SK-N-SH (cell line): ENCODE data around the gene ACO1. TPM values are rescaled to one million over a fixed set of nuclear protein-coding genes. Genes with fewer than 3 reads are reported as not detected.

Experiments used
- CTCF ChIA-PET: fragments of 300-600, 350-600 bp; formaldehyde crosslinking; extraction: SDS; loops from one replicate; lab custom pipeline; 2021; lab: Yijun Ruan, JAX
- POLR2A ChIA-PET: fragments of 350-600 bp; sonication (Branson Sonifier 250); formaldehyde crosslinking; extraction: SDS; loops from one replicate; lab custom pipeline; 2020; ENCODE audit warnings: antibody characterized with exemption, inconsistent platforms; lab: Yijun Ruan, JAX
- DNase-seq: peaks from one replicate; pipeline ENCODE4 v3.0.0; 2012
- H2AFZ ChIP-seq: fragments of 200-600 bp; sonication (generic); 2 replicates; pipeline ENCODE4 v1.8.1; 2016; ENCODE audit warnings: antibody characterized with exemption, mild to moderate bottlenecking, low read depth
- H3F3A ChIP-seq: fragments of 200-600 bp; sonication (generic); replicated peaks from 2 replicates; pipeline ENCODE3; 2016; ENCODE audit warnings: antibody characterized with exemption, mild to moderate bottlenecking; ENCODE audit not compliant: insufficient read depth
- H3K27ac ChIP-seq, 2 experiments: fragments of 200-500 bp in 1 of 2; fragments of 200-600 bp in 1 of 2; sonication (Bioruptor generic) in 1 of 2; sonication (generic), shearing (Covaris generic) in 1 of 2; 2 replicates each; pipeline versions ENCODE4 v1.5.1 to v1.6.1; 2014 to 2016; ENCODE audit warnings: low read depth in 2 of 2, inconsistent platforms in 1 of 2, low read length in 1 of 2, mild to moderate bottlenecking in 1 of 2, mixed read lengths in 1 of 2
- H3K27me3 ChIP-seq: fragments of 200-600 bp; sonication (generic), shearing (Covaris generic); 2 replicates; pipeline ENCODE4 v1.6.1; 2016; ENCODE audit warnings: mixed run types; ENCODE audit not compliant: insufficient read depth
- H3K36me3 ChIP-seq, 2 experiments: fragments of 200-500 bp in 1 of 2; fragments of 200-600 bp in 1 of 2; sonication (Bioruptor generic) in 1 of 2; sonication (generic) in 1 of 2; replicated peaks in 1 of 2; 2 replicates each; pipeline versions ENCODE3 to v1.5.1; 2014 to 2016; ENCODE audit warnings: low read length in 1 of 2, mild to moderate bottlenecking in 1 of 2; ENCODE audit not compliant: insufficient read depth in 2 of 2, control insufficient read depth in 1 of 2
- H3K4me1 ChIP-seq, 2 experiments: fragments of 200-500 bp in 1 of 2; fragments of 200-600 bp in 1 of 2; sonication (Bioruptor generic) in 1 of 2; sonication (generic), shearing (Covaris generic) in 1 of 2; 2 replicates each; pipeline versions ENCODE4 v1.5.1 to v1.6.1; 2014 to 2016; ENCODE audit warnings: low read depth in 1 of 2, low read length in 1 of 2, mixed run types in 1 of 2; ENCODE audit not compliant: insufficient read depth in 2 of 2, control insufficient read depth in 1 of 2
- H3K4me2 ChIP-seq: fragments of 200-600 bp; sonication (generic), shearing (Covaris generic); 2 replicates; pipeline ENCODE4 v1.6.1; 2017; ENCODE audit warnings: mixed run types
- H3K4me3 ChIP-seq, 2 experiments: fragments of 200-500 bp in 1 of 2; fragments of 200-600 bp in 1 of 2; sonication (Bioruptor generic) in 1 of 2; sonication (generic), shearing (Covaris generic) in 1 of 2; 2 replicates each; pipeline versions ENCODE4 v1.5.1 to v1.8.1; 2014 to 2016; ENCODE audit warnings: low read depth in 2 of 2, inconsistent platforms in 1 of 2, low read length in 1 of 2, mild to moderate bottlenecking in 1 of 2, mixed read lengths in 1 of 2, moderate library complexity in 1 of 2
- H3K79me2 ChIP-seq: fragments of 200-600 bp; sonication (generic); 2 replicates; pipeline ENCODE4 v1.8.1; 2017; ENCODE audit warnings: mild to moderate bottlenecking; ENCODE audit not compliant: insufficient read depth
- H3K9ac ChIP-seq: fragments of 200-600 bp; sonication (generic); 2 replicates; pipeline ENCODE4 v1.6.1; 2017; ENCODE audit warnings: mixed run types
- H3K9me2 ChIP-seq: fragments of 200-600 bp; sonication (generic); 2 replicates; pipeline ENCODE4 v1.6.1; 2017; ENCODE audit warnings: mixed run types
- H3K9me3 ChIP-seq: fragments of 200-600 bp; sonication (generic); 2 replicates; pipeline ENCODE4 v1.6.1; 2017; ENCODE audit warnings: mixed run types, mild to moderate bottlenecking, moderate library complexity
- H4K20me1 ChIP-seq: fragments of 200-600 bp; sonication (generic); 2 replicates; pipeline ENCODE4 v1.6.1; 2017; ENCODE audit warnings: mild to moderate bottlenecking, mixed run types; ENCODE audit not compliant: insufficient read depth
- CTCF ChIP-seq: fragments of 200-600 bp; sonication (generic); IDR thresholded peaks from 2 replicates; pipeline ENCODE4 v1.6.1; 2017; ENCODE audit warnings: antibody characterized with exemption, mild to moderate bottlenecking, moderate library complexity
- EP300 ChIP-seq, 2 experiments: IDR thresholded peaks; 2 replicates each; pipeline versions ENCODE4 v1.4.0 to v1.6.1; 2012; ENCODE audit warnings: borderline replicate concordance in 1 of 2, low read depth in 1 of 2, low read length in 1 of 2
- FOSL2 ChIP-seq: IDR thresholded peaks from 2 replicates; pipeline ENCODE4 v1.4.0; 2012; ENCODE audit warnings: low read depth, mild to moderate bottlenecking, moderate library complexity, borderline replicate concordance
- JUND ChIP-seq: IDR thresholded peaks from 2 replicates; pipeline ENCODE4 v1.4.0; 2012
- NFIC ChIP-seq: IDR thresholded peaks from 2 replicates; pipeline ENCODE4 v1.4.0; 2012; ENCODE audit warnings: borderline replicate concordance
- RAD21 ChIP-seq: IDR thresholded peaks from 2 replicates; pipeline ENCODE4 v1.6.1; 2012; ENCODE audit warnings: mild to moderate bottlenecking, low read length
- RCOR1 ChIP-seq: fragments of 150-350 bp; IDR thresholded peaks from 2 replicates; pipeline ENCODE4 v1.6.1; 2017; ENCODE audit warnings: antibody characterized with exemption, low read length
- REST ChIP-seq: IDR thresholded peaks from 2 replicates; pipeline ENCODE4 v1.6.1; 2012; ENCODE audit warnings: mild to moderate bottlenecking, low read depth, low read length, moderate library complexity
- RXRA ChIP-seq: IDR thresholded peaks from 2 replicates; pipeline ENCODE4 v1.4.0; 2012; ENCODE audit warnings: low read depth, mild to moderate bottlenecking, borderline replicate concordance
- SIN3A ChIP-seq: IDR thresholded peaks from 2 replicates; pipeline ENCODE4 v1.6.1; 2012; ENCODE audit warnings: low read depth, mild to moderate bottlenecking, low read length, moderate library complexity, borderline replicate concordance
- SMC3 ChIP-seq: IDR thresholded peaks from 2 replicates; pipeline ENCODE4 v1.6.1; 2012; ENCODE audit warnings: low read depth, low read length, improper control_type of control experiment
- TEAD4 ChIP-seq: IDR thresholded peaks from 2 replicates; pipeline ENCODE4 v1.4.0; 2012; ENCODE audit warnings: mild to moderate bottlenecking, borderline replicate concordance; ENCODE audit not compliant: insufficient read depth
- USF2 ChIP-seq: fragments of 150-350 bp; IDR thresholded peaks from 2 replicates; pipeline ENCODE4 v1.6.1; 2017; ENCODE audit warnings: antibody characterized with exemption, low read length, low read depth, borderline replicate concordance
- WGBS: methylation state at CpG from one replicate; pipeline ENCODE4 v1.1.6; 2017; ENCODE audit warnings: low lambda C conversion rate; 5-methylcytosine and 5-hydroxymethylcytosine counted together
- polyA plus RNA-seq, 3 experiments: library from polyadenylated mRNA; depleted of rRNA; stranded (reverse); fragments of >200 nt; gene quantifications; 2 replicates each; pipeline ENCODE4 v1.2.3, GENCODE V29; 2012

Gene ACO1
- polyA plus RNA-seq, 1 of the 3 experiments (the other 2 are of a cell fraction), result 25.4 TPM

GRCh38 chr9:32431196-32431595, 46.8 kb downstream of the ACO1 start:
- Histone ChIP-seq H3K4me1 (peaks cover 0 to 17% of the 10 kb centered on the region in 2 experiments; a peak in 3 of 4 replicates), H4K20me1 (no peaks in the 10 kb centered on the region), H3K36me3 (peaks cover 30 to 43% of the 10 kb centered on the region in 2 experiments), H3K9me3 (no peaks in the 10 kb centered on the region), H3K4me3 (no peak overlapping the region), H3K79me2 (no peaks in the 10 kb centered on the region), H3F3A (peaks cover 17% of the 10 kb centered on the region), H3K9ac (no peak overlapping the region; the same call in 1 of the 2 replicates), H3K9me2 (no peaks in the 10 kb centered on the region), H2AFZ (no peak overlapping the region), H3K4me2 (peak overlapping the region; percentile 50), H3K27ac (peak overlapping the region; percentile 3 to 57; a peak in 3 of 4 replicates), H3K27me3 (no peaks in the 10 kb centered on the region)
- no peak for TF ChIP-seq USF2
- no peak for TF ChIP-seq NFIC
- no peak for TF ChIP-seq RCOR1
- no peak for TF ChIP-seq SIN3A
- no peak for TF ChIP-seq EP300 (IDR thresholded peaks at IDR 0.05; ENCODE audit: borderline replicate concordance in 1 of 2, low read depth in 1 of 2, low read length in 1 of 2)
- no peak for TF ChIP-seq FOSL2
- no peak for TF ChIP-seq SMC3
- no peak for TF ChIP-seq REST
- TF ChIP-seq RAD21, result no peak
- no peak for TF ChIP-seq JUND
- TF ChIP-seq TEAD4, result no peak
- no peak for TF ChIP-seq RXRA
- WGBS, result 85% methylated on average over 8 of the region's 8 CpGs
- ChIA-PET POLR2A (no interaction called here), CTCF (interaction anchor here (0.6 to 16.0 kb wide), 8 partner anchors 11 to 95 kb away, joined by 3 to 200 read pairs (median 4); no protein-coding TSS in a partner anchor)
- DNase-seq, result no peak

- peak overlapping the region; percentile 25; the same call in 1 of the 2 replicates for H2AFZ ChIP-seq
- peaks cover 0 to 17% of the 10 kb centered on the region in 2 experiments; a peak in 3 of 4 replicates for H3K4me1 ChIP-seq
- no peaks in the 10 kb centered on the region for H3K9me3 ChIP-seq
- H3K9me2 ChIP-seq, result no peaks in the 10 kb centered on the region
- H4K20me1 ChIP-seq, result no peaks in the 10 kb centered on the region
- DNase-seq, result peak; percentile 55
- H3K36me3 ChIP-seq, result peaks cover 36 to 45% of the 10 kb centered on the region in 2 experiments
- WGBS, result 78% methylated on average over 10 of the region's 10 CpGs
- no peaks in the 10 kb centered on the region for H3K27me3 ChIP-seq
- H3F3A ChIP-seq, result peaks cover 17% of the 10 kb centered on the region
- H3K79me2 ChIP-seq, result no peaks in the 10 kb centered on the region
- peak overlapping the region; percentile 50; the same call in 1 of the 2 replicates for H3K4me2 ChIP-seq
- ChIA-PET POLR2A (no interaction called here), CTCF (interaction anchor here (0.6 to 16.0 kb wide), 25 partner anchors 8 to 522 kb away, joined by 3 to 200 read pairs (median 4); partner anchors contain the start of genes ACO1 and RIGI)
- no peak overlapping the region for H3K4me3 ChIP-seq
- peak overlapping the region in 1 of 2 experiments; percentile 57; a peak in 2 of 4 replicates for H3K27ac ChIP-seq
- H3K9ac ChIP-seq, result no peak overlapping the region
- peak; percentile 63 for TF ChIP-seq SMC3
- TF ChIP-seq RAD21, result peak; percentile 57
- TF ChIP-seq EP300 (IDR thresholded peaks at IDR 0.05; ENCODE audit: borderline replicate concordance in 1 of 2, low read depth in 1 of 2, low read length in 1 of 2), result no peak
- TF ChIP-seq CTCF, result peak; percentile 73
These were observed 47.6 kb downstream of the ACO1 start for GRCh38 chr9:32431940-32432555.
